Stomach (tissue), 4 donors: Measurements from ENCODE around the gene ASCC3.

Source experiments
- EP300 ChIP-seq: sonication (generic); formaldehyde crosslinking; IDR thresholded peaks from one replicate; pipeline ENCODE4 v1.6.1; 2017; ENCODE audit warnings: antibody characterized with exemption
- POLR2A ChIP-seq, 4 donors: fragments of 450-650 bp; IDR thresholded peaks; one replicate each; pipeline ENCODE4 v1.6.1; 2016; ENCODE audit warnings: antibody characterized with exemption in 4 of 4, control low read depth in 2 of 4, mild to moderate bottlenecking in 1 of 4, moderate library complexity in 1 of 4
- POLR2AphosphoS5 ChIP-seq, 3 donors: sonication (generic); formaldehyde crosslinking; IDR thresholded peaks; one replicate each; pipeline ENCODE4 v1.6.1; 2016; ENCODE audit warnings: antibody characterized with exemption in 3 of 3
- TF ChIP-seq, protein P1 (sequence below), 7 experiments: fragments of 450-650 bp in 4 of 7; fragments of 200-600 bp in 3 of 7; sonication (generic) in 3 of 7; IDR thresholded peaks; one replicate each; pipeline ENCODE4 v1.5.1; 2016 to 2019; ENCODE audit warnings: antibody characterized with exemption in 7 of 7, control low read depth in 2 of 7, mild to moderate bottlenecking in 1 of 7

GRCh38 chr6:100881707-100882040 lies 545 bp upstream of the ASCC3 start:
- TF ChIP-seq, protein P1, sequence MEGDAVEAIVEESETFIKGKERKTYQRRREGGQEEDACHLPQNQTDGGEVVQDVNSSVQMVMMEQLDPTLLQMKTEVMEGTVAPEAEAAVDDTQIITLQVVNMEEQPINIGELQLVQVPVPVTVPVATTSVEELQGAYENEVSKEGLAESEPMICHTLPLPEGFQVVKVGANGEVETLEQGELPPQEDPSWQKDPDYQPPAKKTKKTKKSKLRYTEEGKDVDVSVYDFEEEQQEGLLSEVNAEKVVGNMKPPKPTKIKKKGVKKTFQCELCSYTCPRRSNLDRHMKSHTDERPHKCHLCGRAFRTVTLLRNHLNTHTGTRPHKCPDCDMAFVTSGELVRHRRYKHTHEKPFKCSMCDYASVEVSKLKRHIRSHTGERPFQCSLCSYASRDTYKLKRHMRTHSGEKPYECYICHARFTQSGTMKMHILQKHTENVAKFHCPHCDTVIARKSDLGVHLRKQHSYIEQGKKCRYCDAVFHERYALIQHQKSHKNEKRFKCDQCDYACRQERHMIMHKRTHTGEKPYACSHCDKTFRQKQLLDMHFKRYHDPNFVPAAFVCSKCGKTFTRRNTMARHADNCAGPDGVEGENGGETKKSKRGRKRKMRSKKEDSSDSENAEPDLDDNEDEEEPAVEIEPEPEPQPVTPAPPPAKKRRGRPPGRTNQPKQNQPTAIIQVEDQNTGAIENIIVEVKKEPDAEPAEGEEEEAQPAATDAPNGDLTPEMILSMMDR (IDR thresholded peaks at IDR 0.05) = no peak
- TF ChIP-seq POLR2A (IDR thresholded peaks at IDR 0.05) (no peak), POLR2AphosphoS5 (IDR thresholded peaks at IDR 0.05) (no peak), EP300 (no peak)
